Glutamatergic neuron (in vitro differentiated cells): Measurements from ENCODE around the gene MRPS9. TPM values are rescaled to one million over a fixed set of nuclear protein-coding genes. Genes with fewer than 3 reads are reported as not detected.

Experiments used
- DNase-seq: peaks from one replicate; pipeline ENCODE4 v3.0.0; 2022
- H3K27ac Mint-ChIP-seq: one replicate; pipeline ENCODE4 v1.8.0; 2020; ENCODE audit warnings: mild to moderate bottlenecking, mixed read lengths, inconsistent platforms; ENCODE audit not compliant: unreplicated experiment
- H3K27me3 Mint-ChIP-seq: one replicate; pipeline ENCODE4 v1.8.0; 2020; ENCODE audit warnings: mild to moderate bottlenecking, moderate library complexity, mixed read lengths, inconsistent platforms; ENCODE audit not compliant: unreplicated experiment
- H3K36me3 Mint-ChIP-seq: one replicate; pipeline ENCODE4 v1.8.0; 2020; ENCODE audit warnings: mild to moderate bottlenecking, mixed read lengths, inconsistent platforms; ENCODE audit not compliant: unreplicated experiment
- H3K4me1 Mint-ChIP-seq: one replicate; pipeline ENCODE4 v1.8.0; 2020; ENCODE audit warnings: mild to moderate bottlenecking, low read depth, mixed read lengths, inconsistent platforms; ENCODE audit not compliant: unreplicated experiment
- H3K4me3 Mint-ChIP-seq: one replicate; pipeline ENCODE4 v1.8.0; 2020; ENCODE audit warnings: mild to moderate bottlenecking, mixed read lengths, inconsistent platforms; ENCODE audit not compliant: unreplicated experiment
- H3K9me3 Mint-ChIP-seq: one replicate; pipeline ENCODE4 v1.8.0; 2020; ENCODE audit warnings: mild to moderate bottlenecking, moderate library complexity, mixed read lengths, inconsistent platforms; ENCODE audit not compliant: unreplicated experiment
- total RNA-seq: library from RNA; stranded (reverse); fragmentation: NEBNext Ultra II Directional; extraction: Animal tissue kit (Norgen Biotek cat#: 25700); gene quantifications from one replicate; pipeline ENCODE4 v1.2.1, GENCODE V29; 2021; ENCODE audit not compliant: unreplicated experiment
- TF ChIP-seq, protein P1 (sequence below): fragments of 200-600 bp; sonication (generic); IDR thresholded peaks from one replicate; pipeline ENCODE4 v1.5.0; 2021; ENCODE audit not compliant: partially characterized antibody, unreplicated experiment

The MRPS9 gene
- total RNA-seq, 1 donor from 2014 or later, result 20.3 TPM

DNA sequence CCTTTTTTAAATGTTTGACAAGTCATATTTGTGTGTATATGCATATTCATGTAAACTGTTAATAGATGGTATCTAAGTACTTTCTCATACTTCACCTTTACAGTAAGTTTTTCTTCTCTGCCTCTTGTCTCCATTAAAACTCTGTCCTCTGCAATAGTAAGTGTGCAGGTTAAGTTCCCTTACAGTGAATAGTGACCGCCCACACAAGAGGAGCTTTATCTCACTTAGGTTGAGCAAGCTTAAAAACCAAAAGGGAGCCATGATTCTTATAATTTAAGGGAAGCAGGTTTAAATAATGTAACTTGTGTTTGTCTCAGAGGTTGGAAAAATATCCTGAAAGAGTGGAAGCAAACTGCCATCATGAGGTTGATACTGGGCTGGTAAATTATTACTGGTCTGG, 61.3 kb downstream of the MRPS9 start:
- Mint-ChIP-seq H3K4me3 (no peak overlapping the region), H3K27ac (no peak overlapping the region), H3K27me3 (peaks cover 2% of the 10 kb centered on the region), H3K4me1 (peaks cover 21% of the 10 kb centered on the region), H3K9me3 (peaks cover 5% of the 10 kb centered on the region), H3K36me3 (no peaks in the 10 kb centered on the region)
- TF ChIP-seq, protein P1, sequence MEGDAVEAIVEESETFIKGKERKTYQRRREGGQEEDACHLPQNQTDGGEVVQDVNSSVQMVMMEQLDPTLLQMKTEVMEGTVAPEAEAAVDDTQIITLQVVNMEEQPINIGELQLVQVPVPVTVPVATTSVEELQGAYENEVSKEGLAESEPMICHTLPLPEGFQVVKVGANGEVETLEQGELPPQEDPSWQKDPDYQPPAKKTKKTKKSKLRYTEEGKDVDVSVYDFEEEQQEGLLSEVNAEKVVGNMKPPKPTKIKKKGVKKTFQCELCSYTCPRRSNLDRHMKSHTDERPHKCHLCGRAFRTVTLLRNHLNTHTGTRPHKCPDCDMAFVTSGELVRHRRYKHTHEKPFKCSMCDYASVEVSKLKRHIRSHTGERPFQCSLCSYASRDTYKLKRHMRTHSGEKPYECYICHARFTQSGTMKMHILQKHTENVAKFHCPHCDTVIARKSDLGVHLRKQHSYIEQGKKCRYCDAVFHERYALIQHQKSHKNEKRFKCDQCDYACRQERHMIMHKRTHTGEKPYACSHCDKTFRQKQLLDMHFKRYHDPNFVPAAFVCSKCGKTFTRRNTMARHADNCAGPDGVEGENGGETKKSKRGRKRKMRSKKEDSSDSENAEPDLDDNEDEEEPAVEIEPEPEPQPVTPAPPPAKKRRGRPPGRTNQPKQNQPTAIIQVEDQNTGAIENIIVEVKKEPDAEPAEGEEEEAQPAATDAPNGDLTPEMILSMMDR, result no peak
- DNase-seq, result no peak

DNA sequence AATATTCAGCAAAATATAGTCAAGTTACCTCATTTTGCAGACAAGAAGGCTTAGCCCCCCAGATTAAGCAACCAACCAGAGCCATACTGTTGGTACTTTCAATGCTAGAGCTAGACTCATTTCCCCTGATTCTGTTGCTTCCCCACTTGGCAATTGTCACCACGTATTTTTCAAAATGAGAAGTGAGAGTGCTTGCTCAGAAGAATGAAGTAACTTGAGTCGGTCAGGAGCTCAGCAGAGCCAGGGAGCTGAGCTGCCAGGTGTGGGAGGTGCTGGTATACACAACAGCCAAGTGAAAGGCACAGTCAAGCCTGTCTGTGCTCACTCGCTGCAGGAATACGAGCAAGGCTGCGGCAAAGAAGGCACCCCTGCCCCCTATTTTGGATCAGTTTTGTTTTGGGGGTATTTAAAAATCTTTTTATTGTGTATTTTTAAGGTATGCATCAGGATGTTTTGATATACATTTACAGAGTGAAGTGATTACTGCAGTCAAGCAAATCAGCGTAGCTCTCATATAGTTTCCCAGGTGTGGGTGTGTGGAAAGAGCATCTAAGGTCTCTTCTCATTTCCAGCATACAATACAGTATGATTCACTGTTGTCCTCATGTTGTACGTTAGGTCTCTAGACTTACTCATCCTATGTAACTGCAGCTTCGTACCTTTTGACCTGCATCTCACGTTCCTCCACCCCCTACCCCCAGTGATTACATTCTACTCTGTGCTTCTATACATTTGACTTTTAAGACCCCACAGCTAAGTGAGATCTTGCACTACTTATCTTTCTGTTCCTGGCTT, 62.4 kb downstream of the MRPS9 start:
- peaks cover 5% of the 10 kb centered on the region for H3K9me3 Mint-ChIP-seq
- peaks cover 25% of the 10 kb centered on the region for H3K4me1 Mint-ChIP-seq
- no peak overlapping the region for H3K4me3 Mint-ChIP-seq
- no peaks in the 10 kb centered on the region for H3K36me3 Mint-ChIP-seq
- TF ChIP-seq, protein P1, result no peak
- no peak for DNase-seq
- no peak overlapping the region for H3K27ac Mint-ChIP-seq
- peaks cover 2% of the 10 kb centered on the region for H3K27me3 Mint-ChIP-seq

DNA sequence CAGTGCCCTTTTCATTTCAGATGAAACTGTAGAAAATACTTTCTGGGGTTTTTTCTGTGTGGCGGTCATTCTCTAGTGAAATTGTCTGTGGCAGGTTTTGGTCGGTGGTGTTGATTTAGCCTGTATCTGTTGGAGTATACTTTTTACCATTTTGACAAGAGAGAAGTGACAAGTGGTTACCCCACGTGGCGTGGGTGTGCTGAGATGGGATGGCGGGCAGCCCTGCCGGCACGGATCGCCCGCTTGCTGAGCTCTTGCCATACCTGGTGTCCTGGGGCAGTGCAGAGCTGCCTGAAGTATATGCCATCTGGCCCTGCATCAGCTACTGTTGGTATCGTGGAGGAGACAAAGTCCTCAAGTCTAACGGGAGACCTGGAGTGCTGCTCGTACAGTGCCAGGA, 64.1 kb downstream of the MRPS9 start:
- Mint-ChIP-seq H3K4me1 (peaks cover 25% of the 10 kb centered on the region), H3K27ac (no peak overlapping the region), H3K4me3 (peak overlapping the region; percentile 35), H3K36me3 (no peaks in the 10 kb centered on the region), H3K27me3 (peaks cover 2% of the 10 kb centered on the region), H3K9me3 (peaks cover 5% of the 10 kb centered on the region)
- TF ChIP-seq, protein P1, result no peak
- no peak for DNase-seq

DNA sequence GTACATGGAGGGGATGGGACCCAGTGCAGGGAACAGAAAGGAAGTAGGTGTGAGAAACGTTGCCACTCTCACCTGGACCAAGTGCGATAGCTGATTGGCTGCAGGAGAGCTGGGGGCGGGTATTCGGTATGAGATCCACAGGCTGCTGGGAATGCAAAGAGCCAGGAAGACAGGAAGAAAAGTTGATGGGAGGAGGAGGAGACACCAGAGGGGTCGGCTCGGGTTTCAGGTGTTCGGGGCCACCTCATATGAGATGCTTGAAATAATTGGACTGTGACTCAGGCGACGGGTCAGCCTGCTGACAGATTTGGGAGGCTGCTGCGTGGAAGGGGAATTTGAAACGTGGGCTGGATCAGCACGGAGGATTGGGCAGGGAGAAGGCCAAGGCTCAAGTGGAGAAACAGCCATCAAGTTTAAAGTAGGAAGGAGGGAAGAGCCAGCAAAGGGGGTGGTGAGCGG, 65.1 kb downstream of the MRPS9 start:
- Mint-ChIP-seq H3K27me3 (peaks cover 2% of the 10 kb centered on the region), H3K36me3 (no peaks in the 10 kb centered on the region), H3K27ac (peak overlapping the region; percentile 91), H3K9me3 (peaks cover 7% of the 10 kb centered on the region), H3K4me1 (peaks cover 28% of the 10 kb centered on the region), H3K4me3 (peak overlapping the region; percentile 70)
- DNase-seq, result no peak
- TF ChIP-seq, protein P1, result no peak

DNA sequence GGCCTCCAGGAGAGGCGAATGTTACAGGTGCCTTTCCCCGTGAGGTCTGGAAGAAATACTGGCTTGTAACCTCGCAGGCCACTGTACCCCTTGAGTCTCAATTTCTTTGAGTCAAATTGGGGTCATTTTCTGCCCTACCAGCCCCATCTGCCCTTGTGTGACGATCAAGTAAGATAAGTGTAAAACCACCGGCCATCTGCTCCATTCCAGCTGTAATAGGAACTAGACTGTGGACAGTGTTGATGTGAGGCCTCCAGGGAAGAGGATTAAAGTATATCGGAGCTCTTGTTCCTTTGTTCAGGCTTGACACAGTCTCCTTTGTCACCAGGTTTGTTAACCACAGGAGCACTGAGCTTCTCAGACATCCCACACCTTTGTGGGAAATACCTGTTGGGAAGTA, 65.6 kb downstream of the MRPS9 start:
- peaks cover 28% of the 10 kb centered on the region for H3K4me1 Mint-ChIP-seq
- TF ChIP-seq, protein P1, result no peak
- no peak for DNase-seq
- no peaks in the 10 kb centered on the region for H3K36me3 Mint-ChIP-seq
- peak overlapping the region; percentile 22 for H3K4me3 Mint-ChIP-seq
- H3K27me3 Mint-ChIP-seq, result peaks cover 2% of the 10 kb centered on the region
- H3K9me3 Mint-ChIP-seq, result peaks cover 7% of the 10 kb centered on the region
- H3K27ac Mint-ChIP-seq, result peak overlapping the region; percentile 91
